HCT116 (cell line): ENCODE measurements around the gene FICD. TPM values are rescaled to one million over a fixed set of nuclear protein-coding genes. Genes with fewer than 3 reads are reported as not detected.

Source experiments
- ATAC-seq: fragments of 200-7000 bp; cut with Tn5 transposase; 2 replicates; pipeline ENCODE4 v1.9.1; 2020; ENCODE audit warnings: mild to moderate bottlenecking, moderate library complexity
- BruUV-seq: library from RNA; stranded (reverse); fragments of 400-500 nt; replicated peaks from 2 replicates; lab custom pipeline; 2021; lab: Mats Ljungman, UMichigan
- CTCF ChIA-PET: fragments of 300-600 bp; sonication (Branson Sonifier 250); formaldehyde crosslinking; loops from one replicate; lab custom pipeline; 2021; ENCODE audit warnings: antibody characterized with exemption; lab: Charles Lee
- POLR2A ChIA-PET: fragments of 300-600, 350-600 bp; sonication (Branson Sonifier 250); formaldehyde crosslinking; loops from one replicate; lab custom pipeline; 2021; ENCODE audit warnings: antibody characterized with exemption; lab: Charles Lee
- RAD21 ChIA-PET, 2 experiments: fragments of 300-600 bp; sonication (Branson Sonifier 250); formaldehyde crosslinking; loops; one replicate each; lab custom pipeline; 2023; ENCODE audit warnings: low total read pairs in 2 of 2; ENCODE audit not compliant: uncharacterized antibody in 2 of 2, unreplicated experiment in 2 of 2, low non-redundant PET in 1 of 2; lab: Charles Lee
- DNase-seq: peaks from one replicate; pipeline ENCODE4 v3.0.0-alpha.2; 2010; ENCODE audit warnings: low read depth, low spot score
- H2AFZ ChIP-seq: fragments of 200-600 bp; shearing (Covaris generic), sonication (generic); 2 replicates; pipeline ENCODE4 v1.6.1; 2017; ENCODE audit warnings: low read depth, mixed run types, mixed read lengths, antibody characterized with exemption, low read length; ENCODE audit not compliant: poor library complexity, severe bottlenecking
- H3K27ac ChIP-seq: 2 replicates; pipeline ENCODE4 v1.5.1; 2012; ENCODE audit warnings: low read depth, low read length
- H3K27me3 ChIP-seq: fragments of 200-600 bp; sonication (generic); 2 replicates; pipeline ENCODE4 v1.6.1; 2016; ENCODE audit warnings: mixed run types, low read length, mixed read lengths; ENCODE audit not compliant: insufficient read depth
- H3K36me3 ChIP-seq, 2 experiments: fragments of 200-500 bp in 1 of 2; fragments of 200-600 bp in 1 of 2; sonication (Bioruptor generic) in 1 of 2; sonication (generic) in 1 of 2; 2 replicates each; pipeline versions ENCODE4 v1.5.1 to v1.6.1; 2014 to 2016; ENCODE audit warnings: low read length in 2 of 2, inconsistent platforms in 1 of 2, mixed read lengths in 1 of 2, mixed run types in 1 of 2; ENCODE audit not compliant: insufficient read depth in 2 of 2, control insufficient read depth in 1 of 2
- H3K4me1 ChIP-seq, 2 experiments: fragments of 200-600 bp in 1 of 2; sonication (generic) in 1 of 2; 2 replicates each; pipeline versions ENCODE4 v1.5.1 to v1.6.1; 2012 to 2017; ENCODE audit warnings: low read length in 2 of 2, inconsistent platforms in 1 of 2, mild to moderate bottlenecking in 1 of 2, mixed read lengths in 1 of 2, mixed run types in 1 of 2, moderate library complexity in 1 of 2; ENCODE audit not compliant: insufficient read depth in 2 of 2, control insufficient read depth in 1 of 2
- H3K4me2 ChIP-seq: fragments of 200-600 bp; sonication (generic); 2 replicates; pipeline ENCODE4 v1.6.1; 2017; ENCODE audit warnings: mixed run types, low read length, mixed read lengths
- H3K4me3 ChIP-seq, 2 experiments: fragments of 200-600 bp in 1 of 2; sonication (generic) in 1 of 2; replicated peaks in 1 of 2; 2 replicates each; pipeline ENCODE4 v1.5.1; 2011 to 2016; ENCODE audit warnings: low read length in 2 of 2, control low read depth in 1 of 2, low read depth in 1 of 2, mild to moderate bottlenecking in 1 of 2, mixed read lengths in 1 of 2, mixed run types in 1 of 2
- H3K79me2 ChIP-seq: fragments of 200-600 bp; sonication (generic); 2 replicates; pipeline ENCODE4 v1.6.1; 2017; ENCODE audit warnings: mild to moderate bottlenecking, mixed run types, low read length, moderate library complexity, mixed read lengths; ENCODE audit not compliant: insufficient read depth
- H3K9ac ChIP-seq: fragments of 200-600 bp; sonication (generic); 2 replicates; pipeline ENCODE4 v1.6.1; 2016; ENCODE audit warnings: low read length, mixed read lengths
- H3K9me2 ChIP-seq: fragments of 200-600 bp; sonication (generic), shearing (Covaris generic); 2 replicates; pipeline ENCODE4 v1.6.1; 2017; ENCODE audit warnings: mixed run types, mild to moderate bottlenecking, moderate library complexity; ENCODE audit not compliant: insufficient read depth
- H3K9me3 ChIP-seq, 2 experiments: fragments of 200-500 bp in 1 of 2; fragments of 200-600 bp in 1 of 2; sonication (Bioruptor generic) in 1 of 2; sonication (generic) in 1 of 2; 2 replicates each; pipeline ENCODE4 v1.6.1; 2014 to 2017; ENCODE audit warnings: low read length in 2 of 2, mixed read lengths in 2 of 2, inconsistent platforms in 1 of 2, low read depth in 1 of 2, mild to moderate bottlenecking in 1 of 2, mixed run types in 1 of 2, moderate library complexity in 1 of 2; ENCODE audit not compliant: control insufficient read depth in 1 of 2, insufficient read depth in 1 of 2
- H4K20me1 ChIP-seq: fragments of 200-600 bp; sonication (generic), shearing (Covaris generic); 2 replicates; pipeline ENCODE4 v1.6.1; 2017; ENCODE audit warnings: mixed run types, mild to moderate bottlenecking, moderate library complexity; ENCODE audit not compliant: insufficient read depth
- CBX3 ChIP-seq: IDR thresholded peaks from 2 replicates; pipeline ENCODE4 v1.6.1; 2012; ENCODE audit warnings: low read depth
- CEBPB ChIP-seq: IDR thresholded peaks from 2 replicates; pipeline ENCODE4 v1.6.1; 2012; ENCODE audit warnings: low read depth
- EGR1 ChIP-seq: IDR thresholded peaks from 2 replicates; pipeline ENCODE4 v1.6.1; 2012; ENCODE audit warnings: low read depth
- ELF1 ChIP-seq: IDR thresholded peaks from 2 replicates; pipeline ENCODE4 v1.6.1; 2012; ENCODE audit warnings: low read depth, borderline replicate concordance
- EZH2 ChIP-seq: fragments of 200-600 bp; sonication (generic); IDR thresholded peaks from 2 replicates; pipeline ENCODE4 v1.6.1; 2017; ENCODE audit warnings: antibody characterized with exemption, mixed run types
- EZH2phosphoT487 ChIP-seq: fragments of 200-600 bp; IDR thresholded peaks from 2 replicates; pipeline ENCODE4 v1.6.1; 2018; ENCODE audit warnings: antibody characterized with exemption, borderline replicate concordance
- FOSL1 ChIP-seq: IDR thresholded peaks from 2 replicates; pipeline ENCODE4 v1.6.1; 2012; ENCODE audit warnings: low read depth
- POLR2A ChIP-seq: IDR thresholded peaks from 2 replicates; pipeline ENCODE4 v1.7.0; 2011; ENCODE audit warnings: borderline replicate concordance; ENCODE audit not compliant: insufficient read depth, insufficient read length; ENCODE audit errors: extremely low read depth
- POLR2AphosphoS5 ChIP-seq: IDR thresholded peaks from 2 replicates; pipeline ENCODE4 v1.6.1; 2011; ENCODE audit warnings: mild to moderate bottlenecking, low read depth, low read length, moderate library complexity
- RAD21 ChIP-seq: IDR thresholded peaks from 2 replicates; pipeline ENCODE4 v1.6.1; 2012; ENCODE audit warnings: low read depth, mild to moderate bottlenecking
- SP1 ChIP-seq: IDR thresholded peaks from 2 replicates; pipeline ENCODE4 v1.6.1; 2012; ENCODE audit warnings: low read depth
- SRF ChIP-seq: IDR thresholded peaks from 2 replicates; pipeline ENCODE4 v1.6.1; 2012; ENCODE audit warnings: low read depth
- YY1 ChIP-seq: IDR thresholded peaks from 2 replicates; pipeline ENCODE4 v1.6.1; 2011; ENCODE audit warnings: low read length, low read depth, moderate library complexity, mild to moderate bottlenecking; ENCODE audit not compliant: insufficient replicate concordance; ENCODE audit errors: extremely low read depth
- ZFX ChIP-seq: fragments of 450-650 bp; IDR thresholded peaks from 2 replicates; pipeline ENCODE4 v1.6.1; 2017
- intact Hi-C: fragments of 100-400 bp; cut with micrococcal nuclease; formaldehyde crosslinking; loops from 2 replicates; pipeline ENCODE4 v1.10.0; 2022
- total RNA-seq: library from RNA; stranded (reverse); gene quantifications from one replicate; pipeline ENCODE4 v1.2.1, GENCODE V29; 2021; ENCODE audit not compliant: unreplicated experiment
- TF ChIP-seq, protein P1 (sequence below): IDR thresholded peaks from 2 replicates; pipeline ENCODE4 v1.6.1; 2012
- TF ChIP-seq, protein P2 (sequence below): IDR thresholded peaks from 2 replicates; pipeline ENCODE4 v1.6.1; 2012; ENCODE audit warnings: low read depth
- TF ChIP-seq, protein P3 (sequence below): IDR thresholded peaks from 2 replicates; pipeline ENCODE4 v1.6.1; 2011; ENCODE audit warnings: mild to moderate bottlenecking, low read length, moderate library complexity; ENCODE audit not compliant: insufficient replicate concordance; ENCODE audit errors: extremely low read depth

The FICD gene
- total RNA-seq, 1 experiment from 2014 or later, result 5.1 TPM

DNA sequence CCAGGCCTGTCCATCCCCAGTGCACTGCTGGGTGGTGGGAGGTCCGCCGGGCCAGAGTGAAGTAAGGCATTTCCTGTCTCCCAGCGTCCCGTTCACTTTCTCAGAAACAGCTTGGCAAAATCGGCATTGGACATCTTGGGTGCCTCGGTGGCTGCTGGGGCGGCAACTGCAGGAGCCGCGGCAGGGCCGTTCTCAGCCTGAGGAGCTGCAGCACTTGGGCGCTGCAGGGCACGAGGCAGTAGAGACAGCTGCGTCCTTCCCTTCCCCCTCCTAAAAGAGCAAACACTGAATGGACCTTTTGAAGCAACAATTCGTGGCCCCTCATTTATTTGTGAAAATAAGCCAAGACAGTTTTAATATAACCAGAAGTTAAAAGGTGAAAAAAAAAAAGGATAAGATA lies 8.3 kb downstream of the FICD start:
- no TSS peak for BruUV-seq
- Histone ChIP-seq H2AFZ (no peak overlapping the region), H3K79me2 (peaks cover 11% of the 10 kb centered on the region; the same call in 1 of the 2 replicates), H3K4me3 (no peak overlapping the region), H4K20me1 (no peaks in the 10 kb centered on the region), H3K9me2 (no peaks in the 10 kb centered on the region), H3K36me3 (peaks cover 63% of the 10 kb centered on the region in 2 experiments), H3K4me2 (no peak overlapping the region), H3K4me1 (no peaks in the 10 kb centered on the region), H3K9me3 (no peaks in the 10 kb centered on the region), H3K9ac (no peak overlapping the region), H3K27ac (no peak overlapping the region), H3K27me3 (no peaks in the 10 kb centered on the region)
- no peak for DNase-seq
- ChIA-PET POLR2A (no interaction called here), CTCF (no interaction called here), RAD21 (no interaction called here)
- ATAC-seq, result no peak
- TF ChIP-seq, protein P1, sequence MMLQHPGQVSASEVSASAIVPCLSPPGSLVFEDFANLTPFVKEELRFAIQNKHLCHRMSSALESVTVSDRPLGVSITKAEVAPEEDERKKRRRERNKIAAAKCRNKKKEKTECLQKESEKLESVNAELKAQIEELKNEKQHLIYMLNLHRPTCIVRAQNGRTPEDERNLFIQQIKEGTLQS, result no peak
- no peak for TF ChIP-seq RAD21
- no peak for TF ChIP-seq CEBPB
- TF ChIP-seq EGR1, result no peak
- TF ChIP-seq, protein P2, sequence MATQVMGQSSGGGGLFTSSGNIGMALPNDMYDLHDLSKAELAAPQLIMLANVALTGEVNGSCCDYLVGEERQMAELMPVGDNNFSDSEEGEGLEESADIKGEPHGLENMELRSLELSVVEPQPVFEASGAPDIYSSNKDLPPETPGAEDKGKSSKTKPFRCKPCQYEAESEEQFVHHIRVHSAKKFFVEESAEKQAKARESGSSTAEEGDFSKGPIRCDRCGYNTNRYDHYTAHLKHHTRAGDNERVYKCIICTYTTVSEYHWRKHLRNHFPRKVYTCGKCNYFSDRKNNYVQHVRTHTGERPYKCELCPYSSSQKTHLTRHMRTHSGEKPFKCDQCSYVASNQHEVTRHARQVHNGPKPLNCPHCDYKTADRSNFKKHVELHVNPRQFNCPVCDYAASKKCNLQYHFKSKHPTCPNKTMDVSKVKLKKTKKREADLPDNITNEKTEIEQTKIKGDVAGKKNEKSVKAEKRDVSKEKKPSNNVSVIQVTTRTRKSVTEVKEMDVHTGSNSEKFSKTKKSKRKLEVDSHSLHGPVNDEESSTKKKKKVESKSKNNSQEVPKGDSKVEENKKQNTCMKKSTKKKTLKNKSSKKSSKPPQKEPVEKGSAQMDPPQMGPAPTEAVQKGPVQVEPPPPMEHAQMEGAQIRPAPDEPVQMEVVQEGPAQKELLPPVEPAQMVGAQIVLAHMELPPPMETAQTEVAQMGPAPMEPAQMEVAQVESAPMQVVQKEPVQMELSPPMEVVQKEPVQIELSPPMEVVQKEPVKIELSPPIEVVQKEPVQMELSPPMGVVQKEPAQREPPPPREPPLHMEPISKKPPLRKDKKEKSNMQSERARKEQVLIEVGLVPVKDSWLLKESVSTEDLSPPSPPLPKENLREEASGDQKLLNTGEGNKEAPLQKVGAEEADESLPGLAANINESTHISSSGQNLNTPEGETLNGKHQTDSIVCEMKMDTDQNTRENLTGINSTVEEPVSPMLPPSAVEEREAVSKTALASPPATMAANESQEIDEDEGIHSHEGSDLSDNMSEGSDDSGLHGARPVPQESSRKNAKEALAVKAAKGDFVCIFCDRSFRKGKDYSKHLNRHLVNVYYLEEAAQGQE, result no peak
- no peak for TF ChIP-seq ELF1
- no peak for TF ChIP-seq POLR2AphosphoS5
- TF ChIP-seq ZFX, result no peak
- no peak for TF ChIP-seq EZH2phosphoT487
- TF ChIP-seq SP1, result no peak
- TF ChIP-seq CBX3, result no peak
- no peak for TF ChIP-seq YY1
- TF ChIP-seq, protein P3, sequence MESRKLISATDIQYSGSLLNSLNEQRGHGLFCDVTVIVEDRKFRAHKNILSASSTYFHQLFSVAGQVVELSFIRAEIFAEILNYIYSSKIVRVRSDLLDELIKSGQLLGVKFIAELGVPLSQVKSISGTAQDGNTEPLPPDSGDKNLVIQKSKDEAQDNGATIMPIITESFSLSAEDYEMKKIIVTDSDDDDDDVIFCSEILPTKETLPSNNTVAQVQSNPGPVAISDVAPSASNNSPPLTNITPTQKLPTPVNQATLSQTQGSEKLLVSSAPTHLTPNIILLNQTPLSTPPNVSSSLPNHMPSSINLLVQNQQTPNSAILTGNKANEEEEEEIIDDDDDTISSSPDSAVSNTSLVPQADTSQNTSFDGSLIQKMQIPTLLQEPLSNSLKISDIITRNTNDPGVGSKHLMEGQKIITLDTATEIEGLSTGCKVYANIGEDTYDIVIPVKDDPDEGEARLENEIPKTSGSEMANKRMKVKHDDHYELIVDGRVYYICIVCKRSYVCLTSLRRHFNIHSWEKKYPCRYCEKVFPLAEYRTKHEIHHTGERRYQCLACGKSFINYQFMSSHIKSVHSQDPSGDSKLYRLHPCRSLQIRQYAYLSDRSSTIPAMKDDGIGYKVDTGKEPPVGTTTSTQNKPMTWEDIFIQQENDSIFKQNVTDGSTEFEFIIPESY, result no peak
- no peak for TF ChIP-seq POLR2A
- no peak for TF ChIP-seq FOSL1
- no peak for TF ChIP-seq EZH2
- TF ChIP-seq SRF, result no peak
- intact Hi-C loops, result no loop called here
